ENCODE measurements around the gene KRTAP4-3. TPM values are rescaled to one million over a fixed set of nuclear protein-coding genes. Genes with fewer than 3 reads are reported as not detected.
"Not testable (repeated sequence)": the region's sequence is repeated elsewhere in the genome, so short reads cannot be mapped to it uniquely, and the experiment has no call there.

Gene KRTAP4-3
- polyA plus RNA-seq, 3 donors, result not detected

GRCh38 chr17:41118721-41119120 is 49.3 kb downstream of the KRTAP4-3 start:
- peaks cover 0 to 4% (median 0%) of the 10 kb centered on the region in 3 donors for H3K27me3 Mint-ChIP-seq (ENCODE audit: low read depth in 3 of 3)
- TF ChIP-seq, protein P1, sequence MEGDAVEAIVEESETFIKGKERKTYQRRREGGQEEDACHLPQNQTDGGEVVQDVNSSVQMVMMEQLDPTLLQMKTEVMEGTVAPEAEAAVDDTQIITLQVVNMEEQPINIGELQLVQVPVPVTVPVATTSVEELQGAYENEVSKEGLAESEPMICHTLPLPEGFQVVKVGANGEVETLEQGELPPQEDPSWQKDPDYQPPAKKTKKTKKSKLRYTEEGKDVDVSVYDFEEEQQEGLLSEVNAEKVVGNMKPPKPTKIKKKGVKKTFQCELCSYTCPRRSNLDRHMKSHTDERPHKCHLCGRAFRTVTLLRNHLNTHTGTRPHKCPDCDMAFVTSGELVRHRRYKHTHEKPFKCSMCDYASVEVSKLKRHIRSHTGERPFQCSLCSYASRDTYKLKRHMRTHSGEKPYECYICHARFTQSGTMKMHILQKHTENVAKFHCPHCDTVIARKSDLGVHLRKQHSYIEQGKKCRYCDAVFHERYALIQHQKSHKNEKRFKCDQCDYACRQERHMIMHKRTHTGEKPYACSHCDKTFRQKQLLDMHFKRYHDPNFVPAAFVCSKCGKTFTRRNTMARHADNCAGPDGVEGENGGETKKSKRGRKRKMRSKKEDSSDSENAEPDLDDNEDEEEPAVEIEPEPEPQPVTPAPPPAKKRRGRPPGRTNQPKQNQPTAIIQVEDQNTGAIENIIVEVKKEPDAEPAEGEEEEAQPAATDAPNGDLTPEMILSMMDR (IDR thresholded peaks at IDR 0.05), result no peak

DNA sequence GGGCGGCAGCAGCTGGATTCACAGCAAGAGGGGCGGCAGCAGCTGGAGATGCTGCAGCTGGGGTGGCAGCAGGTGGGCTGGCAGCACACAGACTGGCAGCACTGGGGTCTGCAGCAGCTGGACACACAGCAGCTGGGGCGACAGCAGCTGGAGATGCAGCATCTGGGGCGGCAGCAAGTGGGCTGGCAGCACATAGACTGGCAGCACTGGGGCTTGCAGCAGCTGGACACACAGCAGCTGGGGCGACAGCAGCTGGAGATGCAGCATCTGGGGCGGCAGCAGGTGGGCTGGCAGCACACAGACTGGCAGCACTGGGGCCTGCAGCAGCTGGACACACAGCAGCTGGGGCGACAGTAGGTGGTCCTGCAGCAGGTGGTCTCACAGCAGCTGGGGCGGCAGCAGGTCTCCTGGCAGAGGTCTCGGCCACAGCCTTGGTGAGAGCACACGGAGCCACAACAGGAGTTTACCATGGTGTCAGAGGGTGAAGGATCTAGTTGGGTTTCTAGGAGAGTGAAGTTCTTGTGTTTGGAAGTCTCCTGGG is 50.1 kb downstream of the KRTAP4-3 start, which contains the start of gene KRTAP4-11:
Gene KRTAP4-11 (minus strand): TSS at position 528 of the 541 bp plus-strand sequence. CDS start 58 bp downstream, at position 470.
- H3K27me3 Mint-ChIP-seq (ENCODE audit: low read depth in 3 of 3), result not testable (repeated sequence)
- H3K27ac Mint-ChIP-seq, result peak within 1 kb of the TSS in 3 of 7 donors; percentile 6 to 37 (median 13)

More at GRCh38 chr17:41118721-41119120, 49.3 kb downstream of the KRTAP4-3 start:
- Histone ChIP-seq H3K4me1 (ENCODE audit: control insufficient read depth in 1 of 2, insufficient read depth in 2 of 2, low read length in 2 of 2) (peaks cover 14 to 21% of the 10 kb centered on the region in 2 donors), H4K20me1 (ENCODE audit: insufficient read depth, low read length) (no peaks in the 10 kb centered on the region), H3K36me3 (replicated peaks in 1 of 2; ENCODE audit: control insufficient read depth in 1 of 2, insufficient read depth in 2 of 2, low read length in 2 of 2) (no peaks in the 10 kb centered on the region), H3K4me2 (replicated peaks; ENCODE audit: extremely low read depth, low read length, poor library complexity, severe bottlenecking) (no peak overlapping the region), H3K9ac (ENCODE audit: insufficient read depth, low read length, poor library complexity, severe bottlenecking) (no peak overlapping the region), H3K27me3 (ENCODE audit: control insufficient read depth in 2 of 2, insufficient read depth in 2 of 2, low read length in 2 of 2) (no peaks in the 10 kb centered on the region), H3K9me3 (replicated peaks in 1 of 2; ENCODE audit: control insufficient read depth in 1 of 2, insufficient read depth in 1 of 2, low read length in 2 of 2) (no peaks in the 10 kb centered on the region), H3K27ac (ENCODE audit: low read depth in 1 of 2, low read length in 2 of 2) (no peak overlapping the region), H2AFZ (ENCODE audit: insufficient read depth, low read depth, low read length, poor library complexity, severe bottlenecking) (no peak overlapping the region), H3K4me3 (replicated peaks in 1 of 3; ENCODE audit: low read depth in 2 of 3, low read length in 3 of 3) (no peak overlapping the region), H3K79me2 (ENCODE audit: insufficient read depth, low read length) (no peaks in the 10 kb centered on the region)
- Mint-ChIP-seq H3K9me3 (peaks cover 0 to 8% (median 0%) of the 10 kb centered on the region in 7 donors), H3K4me1 (peaks cover 24% of the 10 kb centered on the region), H3K36me3 (no peaks in the 10 kb centered on the region), H3K4me3 (no peak overlapping the region), H3K27ac (no peak overlapping the region)
- 100% methylated on average over 1 of the region's 4 CpGs for WGBS (ENCODE audit: insufficient coverage)
- no peak for DNase-seq
- intact Hi-C loops (cut with micrococcal nuclease), result no loop called here

More for the DNA sequence above, 50.1 kb downstream of the KRTAP4-3 start, which contains the start of gene KRTAP4-11:
- peaks cover 14 to 21% of the 10 kb centered on the region in 2 donors for H3K4me1 ChIP-seq (ENCODE audit: control insufficient read depth in 1 of 2, insufficient read depth in 2 of 2, low read length in 2 of 2)
- WGBS (ENCODE audit: insufficient coverage), result 92% methylated on average over 10 of the region's 10 CpGs
- H2AFZ ChIP-seq (ENCODE audit: insufficient read depth, low read depth, low read length, poor library complexity, severe bottlenecking); H3K79me2 ChIP-seq (ENCODE audit: insufficient read depth, low read length); H3K36me3 Mint-ChIP-seq; H3K9ac ChIP-seq (ENCODE audit: insufficient read depth, low read length, poor library complexity, severe bottlenecking); H3K36me3 ChIP-seq (replicated peaks in 1 of 2; ENCODE audit: control insufficient read depth in 1 of 2, insufficient read depth in 2 of 2, low read length in 2 of 2); intact Hi-C loops (cut with micrococcal nuclease); H3K9me3 Mint-ChIP-seq; H3K4me3 Mint-ChIP-seq; H3K9me3 ChIP-seq (replicated peaks in 1 of 2; ENCODE audit: control insufficient read depth in 1 of 2, insufficient read depth in 1 of 2, low read length in 2 of 2); H3K27ac ChIP-seq (ENCODE audit: low read depth in 1 of 2, low read length in 2 of 2); H4K20me1 ChIP-seq (ENCODE audit: insufficient read depth, low read length); H3K27me3 ChIP-seq (ENCODE audit: control insufficient read depth in 2 of 2, insufficient read depth in 2 of 2, low read length in 2 of 2); DNase-seq; H3K4me2 ChIP-seq (replicated peaks; ENCODE audit: extremely low read depth, low read length, poor library complexity, severe bottlenecking); H3K4me3 ChIP-seq (replicated peaks in 1 of 3; ENCODE audit: low read depth in 2 of 3, low read length in 3 of 3): not testable (repeated sequence)
- peaks cover 24% of the 10 kb centered on the region for H3K4me1 Mint-ChIP-seq

Small RNAs within 50 kb of the gene (small RNA-seq; reads per million reads assigned to genes)
- gene KRTAP4-17P (ENCODE audit: insufficient read length, low read depth), result not detected

Other genes with a start within 250 kb of the KRTAP4-3 start
- gene KRT23, start 230.6 kb downstream of the KRTAP4-3 start, polyA plus RNA-seq, result 1 to 10 TPM; 1.7 to 7.6 (median 3.6) TPM
- not detected for gene KRT39, start 201.3 kb downstream of the KRTAP4-3 start, polyA plus RNA-seq
- not detected for gene KRT40, start 183.9 kb downstream of the KRTAP4-3 start, polyA plus RNA-seq
- not detected for gene KRTAP3-3, start 174.1 kb downstream of the KRTAP4-3 start, polyA plus RNA-seq
- not detected for gene KRTAP3-2, start 168.3 kb downstream of the KRTAP4-3 start, polyA plus RNA-seq
- gene KRTAP3-1, start 159.1 kb downstream of the KRTAP4-3 start, polyA plus RNA-seq, result not detected
- gene KRTAP1-5, start 141.0 kb downstream of the KRTAP4-3 start, polyA plus RNA-seq, result not detected
- gene KRTAP1-4, start 138.0 kb downstream of the KRTAP4-3 start, polyA plus RNA-seq, result not detected
- not detected for gene KRTAP1-3, start 133.3 kb downstream of the KRTAP4-3 start, polyA plus RNA-seq
- gene KRTAP1-1, start 126.8 kb downstream of the KRTAP4-3 start, polyA plus RNA-seq, result not detected
- not detected for gene KRTAP2-1, start 120.9 kb downstream of the KRTAP4-3 start, polyA plus RNA-seq
- gene KRTAP2-2, start 113.0 kb downstream of the KRTAP4-3 start, polyA plus RNA-seq, result not detected
- not detected for gene KRTAP2-3, start 108.1 kb downstream of the KRTAP4-3 start, polyA plus RNA-seq
- gene KRTAP2-4, start 102.3 kb downstream of the KRTAP4-3 start, polyA plus RNA-seq, result not detected
- not detected for gene KRTAP4-7, start 84.1 kb downstream of the KRTAP4-3 start, polyA plus RNA-seq
- not detected for gene KRTAP4-8, start 70.1 kb downstream of the KRTAP4-3 start, polyA plus RNA-seq
- gene KRTAP4-16, start 66.0 kb downstream of the KRTAP4-3 start, polyA plus RNA-seq, result not detected
- not detected for gene KRTAP4-9, start 62.8 kb downstream of the KRTAP4-3 start, polyA plus RNA-seq
- gene KRTAP4-11, start 49.8 kb downstream of the KRTAP4-3 start, polyA plus RNA-seq, result not detected
- not detected for gene KRTAP4-12, start 44.0 kb downstream of the KRTAP4-3 start, polyA plus RNA-seq
- gene KRTAP4-6, start 27.7 kb downstream of the KRTAP4-3 start, polyA plus RNA-seq, result not detected
- gene KRTAP4-5, start 18.4 kb downstream of the KRTAP4-3 start, polyA plus RNA-seq, result not detected
- not detected for gene KRTAP4-4, start 7.5 kb downstream of the KRTAP4-3 start, polyA plus RNA-seq
- gene KRTAP4-2, start 10.0 kb upstream of the KRTAP4-3 start, polyA plus RNA-seq, result not detected
- not detected for gene KRTAP4-1, start 16.7 kb upstream of the KRTAP4-3 start, polyA plus RNA-seq
- not detected for gene KRTAP9-1, start 21.7 kb upstream of the KRTAP4-3 start, polyA plus RNA-seq
- gene KRTAP9-2, start 58.4 kb upstream of the KRTAP4-3 start, polyA plus RNA-seq, result not detected
- not detected for gene KRTAP9-3, start 64.2 kb upstream of the KRTAP4-3 start, polyA plus RNA-seq
- gene KRTAP9-8, start 69.8 kb upstream of the KRTAP4-3 start, polyA plus RNA-seq, result not detected
- gene KRTAP9-4, start 81.5 kb upstream of the KRTAP4-3 start, polyA plus RNA-seq, result not detected
- not detected for gene KRTAP9-9, start 87.2 kb upstream of the KRTAP4-3 start, polyA plus RNA-seq
- not detected for gene KRTAP9-6, start 97.2 kb upstream of the KRTAP4-3 start, polyA plus RNA-seq
- gene KRTAP9-7, start 107.5 kb upstream of the KRTAP4-3 start, polyA plus RNA-seq, result not detected
- gene KRTAP29-1, start 134.6 kb upstream of the KRTAP4-3 start, polyA plus RNA-seq, result not detected
- not detected for gene KRTAP16-1, start 141.1 kb upstream of the KRTAP4-3 start, polyA plus RNA-seq
- gene KRTAP17-1, start 147.5 kb upstream of the KRTAP4-3 start, polyA plus RNA-seq, result not detected
- gene KRT33A, start 182.6 kb upstream of the KRTAP4-3 start, polyA plus RNA-seq, result not detected
- not detected for gene KRT33B, start 201.6 kb upstream of the KRTAP4-3 start, polyA plus RNA-seq
- gene KRT34, start 214.1 kb upstream of the KRTAP4-3 start, polyA plus RNA-seq, result not detected
- not detected for gene KRT31, start 229.4 kb upstream of the KRTAP4-3 start, polyA plus RNA-seq

All from CD14-positive monocyte (primary cell).